Caco-2 (cell line): ENCODE results near the gene TNNT1. TPM values are rescaled to one million over a fixed set of nuclear protein-coding genes. Genes with fewer than 3 reads are reported as not detected.

ENCODE experiments used
- BruUV-seq: library from RNA; stranded (reverse); fragments of 400-500 nt; replicated peaks from 2 replicates; lab custom pipeline; 2021; lab: Mats Ljungman, UMichigan
- CTCF ChIA-PET: fragments of 300-600 bp; sonication (Branson Sonifier 250); formaldehyde crosslinking; loops from one replicate; lab custom pipeline; 2022; ENCODE audit warnings: antibody characterized with exemption; lab: Charles Lee
- POLR2A ChIA-PET: fragments of 300-600 bp; sonication (Branson Sonifier 250); formaldehyde crosslinking; loops from one replicate; lab custom pipeline; 2022; ENCODE audit warnings: antibody characterized with exemption; lab: Charles Lee
- DNase-seq, 2 experiments: peaks; one replicate each; pipeline versions ENCODE4 v3.0.0 to v3.0.0-alpha.2; 2020 to 2022
- H3K27me3 ChIP-seq: replicated peaks from 2 replicates; pipeline ENCODE4 v1.6.0; 2011; ENCODE audit warnings: low read length; ENCODE audit not compliant: control insufficient read depth, insufficient read depth
- H3K36me3 ChIP-seq: 2 replicates; pipeline ENCODE4 v1.5.1; 2011; ENCODE audit warnings: low read length; ENCODE audit not compliant: control insufficient read depth, insufficient read depth
- H3K4me1 ChIP-seq: fragments of 250-450 bp; sonication (Bioruptor Pico); 2 replicates; pipeline ENCODE4 v1.5.1; 2020; ENCODE audit warnings: mild to moderate bottlenecking
- H3K4me3 ChIP-seq: 2 replicates; pipeline ENCODE4 v1.5.1; 2011; ENCODE audit warnings: low read depth, mild to moderate bottlenecking, control low read depth, low read length
- H3K9me3 ChIP-seq: fragments of 250-450 bp; sonication (Bioruptor Pico); 2 replicates; pipeline ENCODE4 v1.5.1; 2020; ENCODE audit warnings: mild to moderate bottlenecking, moderate library complexity
- H3K27ac Mint-ChIP-seq: one replicate; pipeline ENCODE4 v1.8.0; 2022; ENCODE audit warnings: mixed read lengths; ENCODE audit not compliant: unreplicated experiment
- H3K27me3 Mint-ChIP-seq: one replicate; pipeline ENCODE4 v1.8.0; 2022; ENCODE audit warnings: mixed read lengths; ENCODE audit not compliant: insufficient read depth, unreplicated experiment
- H3K36me3 Mint-ChIP-seq: one replicate; pipeline ENCODE4 v1.8.0; 2022; ENCODE audit warnings: mild to moderate bottlenecking, mixed read lengths; ENCODE audit not compliant: insufficient read depth, unreplicated experiment
- H3K4me1 Mint-ChIP-seq: one replicate; pipeline ENCODE4 v1.8.0; 2022; ENCODE audit warnings: low read depth, mixed read lengths; ENCODE audit not compliant: unreplicated experiment
- H3K4me3 Mint-ChIP-seq: one replicate; pipeline ENCODE4 v1.8.0; 2022; ENCODE audit warnings: mild to moderate bottlenecking, moderate library complexity, mixed read lengths; ENCODE audit not compliant: unreplicated experiment
- H3K9me3 Mint-ChIP-seq: one replicate; pipeline ENCODE4 v1.8.0; 2022; ENCODE audit warnings: mixed read lengths; ENCODE audit not compliant: unreplicated experiment
- intact Hi-C: fragments of 100-400 bp; cut with micrococcal nuclease; formaldehyde crosslinking; loops from one replicate; pipeline ENCODE4 v1.10.0; 2022; ENCODE audit not compliant: unreplicated experiment
- total RNA-seq: library from RNA; stranded (reverse); gene quantifications from 2 replicates; pipeline ENCODE4 v1.2.3, GENCODE V29; 2022
- TF ChIP-seq, protein P1 (sequence below), 2 experiments: fragments of 200-600 bp in 1 of 2; IDR thresholded peaks; 1 replicate in 1 of 2; 2 replicates in 1 of 2; pipeline versions ENCODE4 v1.5.1 to v1.8.0; 2011 to 2022; ENCODE audit warnings: antibody characterized with exemption in 1 of 2, control low read depth in 1 of 2, inconsistent platforms in 1 of 2, low read depth in 1 of 2, low read length in 1 of 2, mild to moderate bottlenecking in 1 of 2, moderate library complexity in 1 of 2; ENCODE audit not compliant: insufficient read depth in 1 of 2, severe bottlenecking in 1 of 2, unreplicated experiment in 1 of 2

Gene TNNT1
- total RNA-seq, 1 experiment from 2014 or later: 18.0 TPM

DNA sequence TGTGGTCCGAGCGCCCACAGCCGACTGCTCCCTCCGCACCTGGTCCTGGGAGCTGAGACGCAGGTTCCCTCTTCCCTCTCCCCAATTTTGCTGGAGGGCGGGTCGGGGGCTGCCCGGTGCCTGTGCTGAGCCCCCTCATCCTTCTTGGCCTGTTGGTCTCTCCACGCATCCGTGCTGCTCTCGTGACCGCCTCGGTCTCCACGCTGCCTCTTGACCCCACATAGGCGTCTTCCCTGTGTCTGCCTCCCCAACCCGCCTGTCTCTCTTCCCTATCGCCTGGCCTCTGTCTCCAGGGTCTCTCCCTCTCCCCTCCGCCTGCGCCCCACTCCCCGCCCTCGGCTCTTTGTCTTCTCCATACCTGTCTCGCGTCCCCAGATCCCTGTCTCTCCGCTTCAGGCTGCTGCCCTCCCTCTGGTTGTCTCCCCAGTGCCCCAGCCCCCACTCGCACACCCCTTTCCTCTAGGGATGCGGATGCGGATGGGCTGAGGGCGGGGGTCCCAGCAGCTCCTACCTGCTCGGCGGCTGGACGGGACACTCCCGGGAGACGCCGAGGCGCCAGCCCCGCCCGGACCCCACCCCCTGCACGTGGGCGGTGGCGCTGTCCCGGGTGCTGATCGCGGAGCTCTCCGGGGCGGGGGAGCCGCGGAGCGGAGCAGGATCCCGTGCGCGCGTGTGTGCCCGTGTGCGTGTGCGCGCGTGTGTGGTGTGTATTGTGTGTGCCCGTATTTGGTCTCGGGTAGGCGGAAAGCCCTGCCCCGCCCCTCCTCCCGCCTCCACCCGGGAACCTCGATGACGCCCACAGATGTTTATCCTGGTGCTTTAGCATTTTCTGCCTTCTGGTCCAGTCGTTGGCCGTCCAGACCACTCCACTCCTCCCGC is 30.8 kb upstream of the TNNT1 start, which contains the start of gene SYT5:
SYT5 (minus strand) TSS at position 684 of the 879 bp plus-strand sequence. CDS start 1,248 bp downstream, outside the sequence.
- no TSS peak for BruUV-seq
- no peaks in the 10 kb centered on the region for H3K27me3 ChIP-seq
- peaks cover 17% of the 10 kb centered on the region; the same call in 1 of the 2 replicates for H3K4me1 ChIP-seq
- peak in 1 of 2 experiments; percentile 86 for DNase-seq
- ChIA-PET POLR2A (no interaction called here), CTCF (interaction anchor here (0.6 to 1.9 kb wide), 8 partner anchors 11 to 242 kb away, joined by 3 to 10 read pairs (median 4); partner anchors contain the start of gene KMT5C)
- Mint-ChIP-seq H3K4me3 (peak within 1 kb of the TSS; percentile 74), H3K4me1 (peaks cover 18% of the 10 kb centered on the region), H3K27ac (peak within 1 kb of the TSS; percentile 40), H3K27me3 (peaks cover 15% of the 10 kb centered on the region), H3K36me3 (no peaks in the 10 kb centered on the region), H3K9me3 (no peaks in the 10 kb centered on the region)
- H3K9me3 ChIP-seq: no peaks in the 10 kb centered on the region
- peak within 1 kb of the TSS; percentile 20 for H3K4me3 ChIP-seq
- intact Hi-C loops: loop anchor here (2.0 kb wide), 1 partner anchor 37 kb away; no protein-coding TSS in a partner anchor
- TF ChIP-seq, protein P1, sequence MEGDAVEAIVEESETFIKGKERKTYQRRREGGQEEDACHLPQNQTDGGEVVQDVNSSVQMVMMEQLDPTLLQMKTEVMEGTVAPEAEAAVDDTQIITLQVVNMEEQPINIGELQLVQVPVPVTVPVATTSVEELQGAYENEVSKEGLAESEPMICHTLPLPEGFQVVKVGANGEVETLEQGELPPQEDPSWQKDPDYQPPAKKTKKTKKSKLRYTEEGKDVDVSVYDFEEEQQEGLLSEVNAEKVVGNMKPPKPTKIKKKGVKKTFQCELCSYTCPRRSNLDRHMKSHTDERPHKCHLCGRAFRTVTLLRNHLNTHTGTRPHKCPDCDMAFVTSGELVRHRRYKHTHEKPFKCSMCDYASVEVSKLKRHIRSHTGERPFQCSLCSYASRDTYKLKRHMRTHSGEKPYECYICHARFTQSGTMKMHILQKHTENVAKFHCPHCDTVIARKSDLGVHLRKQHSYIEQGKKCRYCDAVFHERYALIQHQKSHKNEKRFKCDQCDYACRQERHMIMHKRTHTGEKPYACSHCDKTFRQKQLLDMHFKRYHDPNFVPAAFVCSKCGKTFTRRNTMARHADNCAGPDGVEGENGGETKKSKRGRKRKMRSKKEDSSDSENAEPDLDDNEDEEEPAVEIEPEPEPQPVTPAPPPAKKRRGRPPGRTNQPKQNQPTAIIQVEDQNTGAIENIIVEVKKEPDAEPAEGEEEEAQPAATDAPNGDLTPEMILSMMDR (IDR thresholded peaks at IDR 0.05; ENCODE audit: insufficient read depth in 1 of 2, low read depth in 1 of 2, low read length in 1 of 2, severe bottlenecking in 1 of 2, unreplicated experiment in 1 of 2): no peak
- no peaks in the 10 kb centered on the region for H3K36me3 ChIP-seq

DNA sequence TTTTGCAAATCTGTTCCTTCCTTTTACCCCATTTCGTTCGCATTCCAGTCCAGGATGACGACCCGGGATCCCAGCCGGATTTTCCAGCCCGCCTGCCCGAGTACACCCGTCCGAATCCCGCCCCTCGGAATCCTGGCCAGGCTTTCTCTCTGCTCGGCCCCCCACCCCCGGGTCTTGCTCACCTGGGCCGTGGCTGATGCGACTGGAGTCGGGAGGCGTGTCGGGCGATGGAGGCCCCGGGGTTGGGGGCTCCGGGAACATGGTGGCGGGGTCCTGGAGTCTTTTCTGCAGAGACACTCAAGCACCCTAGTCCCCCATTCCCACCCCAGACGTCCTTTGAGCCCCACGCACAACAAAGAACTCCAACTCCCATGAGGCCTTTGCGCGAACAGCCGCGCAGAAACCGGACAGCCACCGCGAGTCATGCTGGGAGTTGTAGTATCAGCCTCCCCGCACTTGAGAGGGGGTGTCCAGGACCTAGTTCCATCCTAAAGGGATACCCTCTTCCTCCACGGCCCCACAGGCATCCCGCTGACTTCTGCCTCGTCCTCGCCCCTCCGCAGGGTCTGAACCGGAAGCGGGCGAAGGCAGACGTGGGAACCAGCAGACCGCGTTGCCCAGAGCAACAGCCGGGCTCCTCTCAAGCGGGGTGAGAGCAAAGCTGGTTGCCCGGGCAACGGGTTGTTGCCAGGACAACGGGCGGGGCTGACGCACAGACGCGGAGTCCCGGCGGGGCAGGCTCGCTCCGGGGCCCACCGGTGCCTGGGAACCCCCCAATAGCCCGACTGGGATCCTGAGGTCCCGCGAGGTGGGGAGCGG is 30.0 kb upstream of the TNNT1 start:
- ChIA-PET POLR2A (no interaction called here), CTCF (interaction anchor here (0.8 to 1.9 kb wide), 3 partner anchors 28 to 161 kb away, joined by 3 to 10 read pairs (median 3); partner anchors contain the start of gene KMT5C)
- Mint-ChIP-seq H3K9me3 (no peaks in the 10 kb centered on the region), H3K36me3 (no peaks in the 10 kb centered on the region), H3K27ac (peak overlapping the region; percentile 40), H3K4me1 (peaks cover 18% of the 10 kb centered on the region), H3K4me3 (peak overlapping the region; percentile 74), H3K27me3 (peaks cover 15% of the 10 kb centered on the region)
- DNase-seq: peak; percentile 77 to 78
- intact Hi-C loops: loop anchor here (2.0 kb wide), 1 partner anchor 38 kb away; no protein-coding TSS in a partner anchor
- H3K9me3 ChIP-seq: no peaks in the 10 kb centered on the region
- H3K4me3 ChIP-seq: peak overlapping the region; percentile 20
- no peaks in the 10 kb centered on the region for H3K36me3 ChIP-seq
- H3K4me1 ChIP-seq: peaks cover 17% of the 10 kb centered on the region; the same call in 1 of the 2 replicates
- H3K27me3 ChIP-seq: no peaks in the 10 kb centered on the region
- BruUV-seq: no TSS peak
- TF ChIP-seq, protein P1 (IDR thresholded peaks at IDR 0.05; ENCODE audit: insufficient read depth in 1 of 2, low read depth in 1 of 2, low read length in 1 of 2, severe bottlenecking in 1 of 2, unreplicated experiment in 1 of 2): no peak
